ENCODE measurements around the gene PRKCE.
"Not testable (repeated sequence)": the region's sequence is repeated elsewhere in the genome, so short reads cannot be mapped to it uniquely, and the experiment has no call there.

PRKCE gene

GRCh38 chr2:45700407-45701013 lies 49.0 kb downstream of the PRKCE start:
- DNase-seq = no peak

DNA sequence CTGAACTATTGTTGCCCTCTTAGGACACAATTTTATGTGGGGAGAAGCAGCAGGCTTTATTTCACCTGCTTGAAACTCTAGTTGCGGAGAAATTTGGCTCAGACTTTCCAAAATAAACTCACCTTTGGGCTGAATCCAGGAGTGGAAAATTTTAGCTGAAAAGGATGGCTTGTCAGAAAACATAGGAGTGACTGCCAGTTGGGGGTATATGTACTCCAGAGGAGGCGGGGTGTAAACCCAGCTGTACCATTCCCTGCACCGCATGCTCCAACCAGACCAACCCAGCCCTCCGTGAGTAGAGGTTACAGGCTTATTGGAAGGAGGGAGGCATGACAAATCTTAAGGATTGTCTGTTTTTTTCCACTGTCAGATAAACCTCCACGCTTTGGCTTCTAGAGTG lies 53.8 kb downstream of the PRKCE start:
- no peak for DNase-seq

DNA sequence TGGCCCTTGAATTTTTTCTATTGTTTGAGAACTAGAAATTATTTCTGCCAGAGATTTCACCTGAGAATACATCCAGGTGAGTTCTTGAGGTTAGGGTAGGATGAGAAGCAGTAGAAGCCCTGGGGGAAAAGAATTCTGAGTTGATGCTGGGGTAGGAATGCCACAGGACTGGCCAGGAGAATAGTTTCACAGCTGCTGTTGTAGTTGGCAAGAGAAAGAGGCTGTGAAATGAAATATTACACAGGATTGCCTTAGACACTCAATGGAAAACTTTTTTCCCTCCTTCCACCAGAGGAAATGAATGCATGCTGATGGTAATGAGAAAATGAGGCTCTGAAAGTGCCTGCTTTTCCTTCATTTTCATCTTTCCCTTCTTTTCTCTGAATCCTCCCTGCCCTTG lies 54.6 kb downstream of the PRKCE start:
- no peak for DNase-seq

DNA sequence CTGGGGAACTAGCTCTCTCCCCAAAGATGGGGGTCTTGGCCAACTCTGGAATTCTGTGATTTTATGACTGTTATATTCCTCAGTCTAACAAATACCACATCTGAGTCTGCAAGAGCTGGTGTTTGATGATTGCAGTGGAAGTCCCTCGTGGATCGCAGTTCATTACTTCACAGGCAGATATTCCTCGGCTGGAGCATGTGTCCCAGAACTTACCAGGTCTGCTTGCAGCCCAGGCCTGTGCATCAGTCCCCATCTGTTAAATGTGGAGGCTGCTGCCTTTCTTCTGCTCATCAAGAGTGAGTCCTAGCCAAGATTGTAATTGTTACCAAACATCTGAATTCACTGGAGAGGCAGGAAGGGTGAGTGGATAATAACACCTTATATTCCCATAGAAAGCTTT lies 55.5 kb downstream of the PRKCE start:
- no peak for DNase-seq

DNA sequence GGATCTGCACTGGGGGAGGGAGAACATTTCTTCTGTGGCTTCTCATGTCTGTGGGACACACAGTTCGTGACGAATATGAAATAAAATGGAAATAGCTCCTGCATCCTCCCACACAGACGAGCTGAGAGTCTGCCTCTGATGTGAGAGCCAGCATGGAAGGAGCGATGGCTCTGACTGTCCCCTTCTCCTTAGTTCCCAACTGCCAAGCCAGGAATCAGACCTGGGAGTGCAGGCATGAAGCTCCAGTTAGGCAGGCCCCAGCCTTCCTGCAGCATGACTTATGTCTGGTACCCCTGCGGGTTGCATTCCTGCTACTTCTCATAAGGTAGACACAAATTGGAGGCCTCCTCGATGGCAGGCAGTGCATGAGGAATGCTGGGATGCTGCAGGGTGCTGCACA lies 56.2 kb downstream of the PRKCE start:
- no peak for DNase-seq

DNA sequence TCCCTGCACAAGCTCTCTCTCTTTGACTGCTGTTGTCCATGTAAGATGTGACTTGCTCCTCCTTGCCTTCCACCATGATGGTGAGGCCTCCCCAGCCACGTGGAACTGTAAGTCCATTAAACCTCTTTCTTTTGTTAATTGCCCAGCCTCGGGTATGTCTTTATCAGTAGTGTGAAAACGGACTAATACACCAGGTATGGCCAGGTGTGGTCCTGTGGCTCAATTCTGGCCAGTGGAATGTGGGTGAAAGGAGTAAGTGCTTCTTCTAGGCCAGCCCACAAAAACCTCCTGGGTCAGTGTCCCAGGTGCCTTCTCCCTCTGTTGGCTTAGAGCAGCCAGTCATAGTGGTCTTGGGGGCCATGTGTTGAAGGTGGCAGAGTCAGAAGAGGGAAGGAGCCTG lies 57.0 kb downstream of the PRKCE start:
- DNase-seq = no peak

DNA sequence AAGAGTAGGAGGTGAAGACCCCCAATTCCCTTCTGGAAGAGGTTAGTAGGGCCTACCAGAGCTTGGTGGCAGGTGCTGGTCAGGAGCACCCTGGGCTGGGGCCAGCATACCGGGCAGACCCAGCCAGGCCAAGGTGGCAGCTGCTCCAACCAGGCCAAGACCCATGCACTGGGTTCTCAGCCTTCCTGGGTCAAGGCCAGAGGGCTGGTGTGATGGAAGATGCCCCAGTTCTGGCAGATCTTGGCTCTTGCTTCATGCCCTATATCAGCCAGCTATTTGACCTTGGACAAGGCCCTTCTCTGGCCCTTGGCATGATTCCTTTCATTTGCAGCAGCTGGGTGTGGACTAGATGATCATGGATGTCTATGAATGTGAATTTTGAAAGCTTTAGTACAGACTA lies 57.7 kb downstream of the PRKCE start:
- no peak for DNase-seq

DNA sequence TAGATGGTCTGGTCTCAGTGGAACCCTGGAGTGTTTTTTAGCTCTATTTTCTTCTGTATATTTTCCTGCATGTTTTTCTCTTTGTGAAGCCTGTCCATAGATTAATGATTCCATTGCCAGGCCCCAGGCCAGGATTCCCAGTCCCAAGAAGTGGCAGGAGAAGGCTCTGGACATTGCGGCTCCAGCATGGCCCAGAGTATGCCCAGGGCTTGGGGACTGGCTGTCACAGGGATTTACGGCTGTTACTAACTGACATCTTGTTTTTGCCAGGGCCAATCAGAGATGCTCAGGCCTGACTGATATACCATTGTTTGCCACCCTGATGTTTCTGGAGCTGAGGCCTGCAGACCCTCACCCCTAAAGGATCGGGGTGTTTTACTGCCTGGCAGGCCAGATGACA lies 59.0 kb downstream of the PRKCE start:
- DNase-seq = no peak

- DNase-seq = no peak
Observed at GRCh38 chr2:45711224-45711623, 59.7 kb downstream of the PRKCE start.

GRCh38 chr2:45712570-45712969 lies 61.1 kb downstream of the PRKCE start:
- no peak for DNase-seq

GRCh38 chr2:45713136-45713535 lies 61.7 kb downstream of the PRKCE start:
- no peak for DNase-seq

DNA sequence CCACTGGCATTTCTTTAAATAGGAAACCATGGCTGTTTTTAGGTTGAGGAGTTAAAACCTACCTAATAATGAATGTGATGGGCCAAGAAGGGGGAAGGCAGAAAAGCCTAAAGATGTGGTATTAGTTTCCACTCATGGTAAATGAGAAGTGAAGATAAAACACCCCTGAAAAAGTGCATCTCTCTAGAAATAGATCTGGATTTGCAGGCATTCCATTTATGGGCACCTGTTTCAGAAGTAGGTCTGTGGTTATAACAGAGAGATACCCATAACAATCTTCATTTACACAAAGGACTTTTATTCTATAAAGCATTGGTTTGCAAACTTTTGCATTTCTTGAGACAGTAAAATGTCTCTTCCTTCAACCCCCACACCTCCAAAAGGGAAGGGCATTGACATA lies 62.1 kb downstream of the PRKCE start:
- no peak for DNase-seq

DNA sequence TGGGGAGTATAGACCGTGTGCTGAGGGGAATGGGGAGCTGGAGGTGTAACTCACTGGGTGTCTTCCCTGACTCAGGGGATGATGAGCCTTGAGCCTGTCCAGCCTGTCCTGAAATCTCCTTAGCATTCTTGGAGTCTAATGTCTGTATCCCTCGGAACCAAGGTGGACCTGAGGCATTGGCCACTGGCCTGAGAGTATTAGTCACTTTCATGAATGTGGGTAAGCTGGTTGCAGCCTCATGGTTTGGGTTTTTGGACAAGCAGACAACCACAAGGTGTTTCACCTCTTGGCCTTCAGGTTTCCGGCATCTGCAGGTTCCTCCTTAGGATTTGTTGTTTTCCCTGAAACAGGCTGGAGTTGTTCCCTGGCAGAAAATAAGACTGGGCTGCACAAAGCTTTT lies 63.2 kb downstream of the PRKCE start:
- DNase-seq = no peak

- DNase-seq = no peak
Observed at GRCh38 chr2:45715601-45716379, 64.3 kb downstream of the PRKCE start.

DNA sequence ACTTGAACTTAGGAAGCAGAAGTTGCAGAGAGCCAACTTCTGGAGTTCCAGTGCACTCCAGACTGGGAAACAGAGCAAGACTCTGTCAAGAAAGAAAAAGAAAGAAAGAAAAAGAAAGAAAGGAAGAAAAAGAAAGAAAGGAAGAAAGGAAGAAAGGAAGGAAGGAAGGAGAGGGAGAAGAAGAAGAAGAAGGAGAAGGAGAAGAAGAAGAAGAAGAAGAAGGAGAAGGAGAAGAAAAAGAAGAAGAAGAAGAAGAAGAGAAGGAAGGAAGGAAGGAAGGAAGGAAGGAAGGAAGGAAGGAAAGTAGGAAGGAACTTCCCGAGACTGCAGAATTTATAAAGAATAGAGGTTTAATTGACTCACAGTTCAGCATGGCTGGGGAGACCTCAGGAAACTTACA lies 65.0 kb downstream of the PRKCE start:
- not testable (repeated sequence) for DNase-seq

- DNase-seq = no peak
Observed at GRCh38 chr2:45716915-45717314, 65.4 kb downstream of the PRKCE start.

DNA sequence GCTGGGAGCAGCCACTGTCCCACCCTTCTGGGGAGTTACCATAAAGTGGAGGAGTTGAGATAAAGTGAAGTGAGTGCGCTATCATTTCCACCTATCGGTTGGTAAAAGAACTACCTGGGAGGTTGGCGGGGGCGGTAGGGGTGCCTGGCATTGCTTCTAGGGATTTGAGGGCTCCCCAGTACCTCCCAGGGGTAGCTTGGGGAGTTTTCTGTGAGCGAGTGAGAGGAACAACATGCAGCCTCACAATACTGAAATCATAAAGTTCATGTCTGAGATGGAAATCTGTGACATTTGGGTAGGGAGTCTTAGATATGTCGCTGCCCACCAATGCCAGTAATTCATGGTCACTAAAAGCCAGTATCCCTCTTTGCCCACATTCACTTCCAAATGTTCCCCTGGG lies 68.7 kb downstream of the PRKCE start:
- DNase-seq = no peak

DNA sequence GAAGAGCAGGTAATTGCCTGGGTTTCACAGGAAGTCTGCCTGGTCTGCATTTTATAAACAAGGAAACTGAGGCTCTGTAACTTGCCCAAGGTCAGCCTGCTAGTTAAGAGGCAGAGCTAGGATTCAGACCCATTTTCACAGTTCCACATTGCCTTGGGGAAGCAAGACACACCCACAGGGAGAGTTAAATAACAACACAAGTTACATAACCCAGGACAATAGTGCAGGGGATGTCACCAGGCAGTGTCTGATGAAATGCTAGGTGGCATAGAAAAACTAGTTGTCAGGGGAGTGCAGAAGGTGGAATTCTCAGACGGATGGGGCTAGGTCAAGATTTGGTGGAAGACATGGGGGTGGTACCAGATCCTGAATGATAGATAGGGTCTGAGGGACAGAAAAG lies 69.7 kb downstream of the PRKCE start:
- no peak for DNase-seq

DNA sequence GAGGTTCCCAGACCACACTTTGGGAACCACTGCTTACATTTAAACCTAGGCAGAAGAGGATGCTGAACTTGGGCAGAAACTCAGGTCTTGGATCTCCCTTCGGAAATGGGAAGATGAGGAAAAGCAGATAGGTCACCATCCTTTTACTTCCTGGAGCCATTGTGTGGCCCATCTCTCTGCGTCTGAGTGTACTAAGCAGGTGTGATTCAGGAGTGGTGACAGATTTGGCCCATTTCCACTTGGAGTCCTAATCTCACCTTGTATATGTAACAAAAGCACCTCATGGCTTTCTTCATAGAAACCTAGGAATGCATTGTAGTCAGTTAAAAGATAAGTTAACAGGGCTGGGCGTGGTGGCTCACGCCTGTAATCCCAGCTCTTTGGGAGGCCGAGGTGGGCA lies 71.0 kb downstream of the PRKCE start:
- DNase-seq = no peak

DNA sequence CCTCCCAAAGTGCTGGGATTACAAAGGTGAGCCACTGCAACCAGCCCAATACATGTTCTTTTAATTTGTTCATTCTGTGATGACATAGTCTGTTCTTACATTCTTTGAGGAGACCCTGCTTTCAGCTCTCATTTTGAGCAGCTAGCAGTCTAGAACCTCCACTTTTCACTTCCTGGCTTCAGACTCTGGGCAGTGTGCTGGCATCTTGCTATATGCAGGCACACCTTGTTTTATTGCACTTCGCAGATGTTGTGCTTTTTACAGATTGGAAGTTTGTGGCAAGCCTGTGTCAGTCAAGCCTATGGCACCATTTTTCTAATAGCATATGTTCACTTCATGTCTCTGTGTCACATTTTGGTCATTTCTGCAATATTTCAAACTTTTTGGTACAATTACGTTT lies 72.4 kb downstream of the PRKCE start:
- DNase-seq = no peak

DNA sequence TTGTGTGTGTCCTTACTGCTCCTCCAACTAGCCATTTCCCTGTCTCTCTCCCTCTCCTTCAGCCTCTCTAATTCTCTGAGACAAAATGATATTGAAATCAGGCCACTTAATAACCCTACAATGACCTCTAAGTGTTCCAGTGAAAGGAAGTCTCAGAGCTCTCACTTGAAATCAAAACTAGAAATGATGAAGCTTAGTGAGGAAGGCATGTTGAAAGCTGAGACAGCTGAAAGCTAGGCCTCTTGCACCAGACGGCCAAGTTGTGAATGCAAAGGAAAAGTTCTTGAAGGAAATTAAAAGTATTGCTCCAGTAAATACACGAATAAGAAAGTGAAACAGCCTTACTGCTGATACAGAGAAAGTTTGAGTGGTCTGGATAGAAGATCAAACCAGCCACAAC lies 72.9 kb downstream of the PRKCE start:
- DNase-seq = no peak

- DNase-seq = no peak
Observed at GRCh38 chr2:45725731-45726130, 74.3 kb downstream of the PRKCE start.

DNA sequence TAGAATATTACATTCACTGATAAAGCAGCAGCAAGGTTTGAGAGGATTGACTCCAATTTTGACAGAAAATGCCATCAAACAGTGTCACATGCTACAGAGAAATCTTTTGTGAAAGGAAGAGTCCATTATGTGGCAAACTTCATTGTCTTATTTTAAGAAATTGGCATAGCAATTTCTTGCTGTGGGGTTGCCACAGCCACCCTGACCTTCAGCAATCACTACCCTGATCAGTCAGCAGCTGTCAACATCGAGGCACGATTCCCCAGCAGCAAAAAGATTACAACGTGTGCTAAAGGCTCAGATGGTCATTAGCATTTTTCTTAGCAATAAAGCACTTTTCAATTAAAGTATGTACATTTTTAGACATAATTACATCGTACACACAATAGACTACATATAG lies 74.7 kb downstream of the PRKCE start:
- no peak for DNase-seq

DNA sequence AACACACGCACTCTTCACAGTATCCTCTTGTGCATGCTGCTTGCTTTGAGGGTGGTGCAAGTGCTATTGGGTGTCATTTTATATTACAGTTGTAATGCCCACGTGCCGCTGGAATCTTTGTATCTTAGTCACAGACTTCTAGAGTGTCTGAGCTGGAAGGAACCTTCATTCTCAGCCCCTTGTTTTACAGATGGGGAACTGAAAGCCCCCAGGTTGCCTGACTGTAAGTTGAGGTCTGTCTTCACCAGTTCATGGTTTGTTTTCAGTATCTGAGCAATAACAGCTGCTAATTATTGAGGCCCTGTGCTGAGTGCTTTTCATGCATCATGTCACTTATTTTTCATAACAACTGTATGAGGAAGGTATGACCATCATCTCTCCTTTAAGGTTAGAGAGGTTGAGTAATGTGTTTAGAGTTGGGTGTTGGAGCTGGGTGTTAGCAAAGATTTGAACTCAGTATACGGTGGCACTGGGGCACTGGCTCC lies 77.0 kb downstream of the PRKCE start:
- DNase-seq = no peak

Measured in DMS79 treated with DMSO at 0.1 percent for 48 hours (cell line).